Measurements from ENCODE around the gene CLDN11. TPM values are rescaled to one million over a fixed set of nuclear protein-coding genes. Genes with fewer than 3 reads are reported as not detected.

The CLDN11 gene
- total and polyA plus RNA-seq, 2 of the 8 experiments (the other 6 are each of a cell fraction or from before 2014, with no cell fraction given) = 4.8 to 12.5 TPM

Small RNA genes lying within 50 kb of the gene (microRNA-seq; reads per million reads assigned to microRNA genes)
- 0 reads per million in 2 experiments for gene MIR6828 (ENCODE audit: borderline microRNAs expressed in 2 of 2, borderline number of aligned reads in 2 of 2, borderline replicate concordance in 1 of 2)

Other genes starting within 250 kb of the CLDN11 start
- 18.5 and 26.4 TPM in 2 replicates for gene PHC3, start 237.1 kb upstream of the CLDN11 start, total RNA-seq (2021; fragmentation: NEBNext Ultra II Directional; extraction: Animal tissue kit (Norgen Biotek cat#: 25700))
- 19.0 and 29.2 TPM in 2 replicates for gene PHC3, start 237.1 kb upstream of the CLDN11 start, polyA plus RNA-seq (2011; rRNA removed)
- gene PRKCI, start 196.4 kb upstream of the CLDN11 start, total RNA-seq (2021; fragmentation: NEBNext Ultra II Directional; extraction: Animal tissue kit (Norgen Biotek cat#: 25700)) = 84.4 and 100.0 TPM in 2 replicates
- gene PRKCI, start 196.4 kb upstream of the CLDN11 start, polyA plus RNA-seq (2011; rRNA removed) = 19.1 and 24.3 TPM in 2 replicates
- 266 and 277 TPM in 2 replicates for gene SKIL, start 61.2 kb upstream of the CLDN11 start, total RNA-seq (2021; fragmentation: NEBNext Ultra II Directional; extraction: Animal tissue kit (Norgen Biotek cat#: 25700))
- gene SKIL, start 61.2 kb upstream of the CLDN11 start, polyA plus RNA-seq (2011; rRNA removed) = 9.5 and 13.2 TPM in 2 replicates
- gene SLC7A14, start 167.2 kb downstream of the CLDN11 start, total RNA-seq (2021; fragmentation: NEBNext Ultra II Directional; extraction: Animal tissue kit (Norgen Biotek cat#: 25700)) = 0.95 and 2.4 TPM in 2 replicates
- gene SLC7A14, start 167.2 kb downstream of the CLDN11 start, polyA plus RNA-seq (2011; rRNA removed) = 0.21 and 0.52 TPM in 2 replicates

Measured in H1 (cell line).